Adrenal gland (tissue), 5 donors: ENCODE results near the gene SETD2.

Experiments
- CTCF ChIP-seq, 6 experiments: fragments of 450-650 bp in 4 of 6; fragments of 200-600 bp in 2 of 6; sonication (generic) in 1 of 6; IDR thresholded peaks; 1 replicate in 5 of 6; 2 replicates in 1 of 6; pipeline versions ENCODE4 v1.5.1 to v1.8.0; 2016 to 2021; ENCODE audit warnings: antibody characterized with exemption in 6 of 6, mild to moderate bottlenecking in 2 of 6, moderate library complexity in 1 of 6
- POLR2A ChIP-seq, 2 donors: fragments of 450-650 bp; IDR thresholded peaks; one replicate each; pipeline ENCODE4 v1.6.1; 2017; ENCODE audit warnings: antibody characterized with exemption in 2 of 2, mild to moderate bottlenecking in 2 of 2, moderate library complexity in 1 of 2
- donor health status: DM: no; HTN: no; CAD: no.

GRCh38 chr3:47152578-47152977, 11.3 kb downstream of the SETD2 start:
- no peak for TF ChIP-seq CTCF (IDR thresholded peaks at IDR 0.05)
- TF ChIP-seq POLR2A (IDR thresholded peaks at IDR 0.05) = no peak
